Measurements from ENCODE around the gene CFAP221.
"Not testable (repeated sequence)": the region's sequence is repeated elsewhere in the genome, so short reads cannot be mapped to it uniquely, and the experiment has no call there.

Gene CFAP221

DNA sequence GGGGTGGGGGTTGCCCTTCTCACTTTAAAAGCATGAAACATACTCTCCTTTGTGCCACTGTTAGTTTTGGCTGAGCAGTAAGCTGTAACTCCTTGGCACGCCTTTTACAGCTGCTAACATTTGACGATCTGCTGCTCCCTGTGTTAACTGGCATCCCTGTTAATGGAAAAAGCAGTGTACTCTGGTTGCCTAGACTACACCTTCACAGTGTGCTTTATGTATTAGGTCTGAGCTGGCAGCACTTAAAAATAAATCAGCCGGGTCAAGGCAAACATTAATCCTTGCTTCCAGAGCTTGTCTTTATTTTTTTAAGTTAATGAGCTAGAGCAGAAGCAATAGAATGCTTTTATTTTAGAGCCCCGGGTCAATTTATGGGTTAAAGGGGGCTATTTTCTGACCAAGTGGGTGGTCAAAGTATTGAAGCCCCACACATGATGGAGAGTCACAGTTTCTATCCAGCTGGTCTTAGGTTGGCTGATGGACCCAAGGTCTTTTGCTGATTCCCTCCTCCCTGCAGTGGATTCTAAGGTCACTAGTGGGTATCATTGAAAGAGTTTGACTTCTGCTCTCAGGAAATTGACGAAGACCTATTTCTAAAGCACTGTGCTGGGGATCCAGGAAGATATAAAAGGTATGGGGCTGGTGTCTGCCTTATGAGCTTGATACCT lies 54.5 kb downstream of the CFAP221 start:
- no peaks in the 10 kb centered on the region for H3K27me3 ChIP-seq (replicated peaks; ENCODE audit: control insufficient read depth, insufficient read depth, low read length)
- no peak overlapping the region for H3K4me3 ChIP-seq (replicated peaks; ENCODE audit: low read depth, low read length)
- DNase-seq (ENCODE audit: extremely low read depth, insufficient read length): no peak
- no peaks in the 10 kb centered on the region for H3K36me3 ChIP-seq (ENCODE audit: control insufficient read depth, insufficient read depth, low read length)
- TF ChIP-seq, protein P1, sequence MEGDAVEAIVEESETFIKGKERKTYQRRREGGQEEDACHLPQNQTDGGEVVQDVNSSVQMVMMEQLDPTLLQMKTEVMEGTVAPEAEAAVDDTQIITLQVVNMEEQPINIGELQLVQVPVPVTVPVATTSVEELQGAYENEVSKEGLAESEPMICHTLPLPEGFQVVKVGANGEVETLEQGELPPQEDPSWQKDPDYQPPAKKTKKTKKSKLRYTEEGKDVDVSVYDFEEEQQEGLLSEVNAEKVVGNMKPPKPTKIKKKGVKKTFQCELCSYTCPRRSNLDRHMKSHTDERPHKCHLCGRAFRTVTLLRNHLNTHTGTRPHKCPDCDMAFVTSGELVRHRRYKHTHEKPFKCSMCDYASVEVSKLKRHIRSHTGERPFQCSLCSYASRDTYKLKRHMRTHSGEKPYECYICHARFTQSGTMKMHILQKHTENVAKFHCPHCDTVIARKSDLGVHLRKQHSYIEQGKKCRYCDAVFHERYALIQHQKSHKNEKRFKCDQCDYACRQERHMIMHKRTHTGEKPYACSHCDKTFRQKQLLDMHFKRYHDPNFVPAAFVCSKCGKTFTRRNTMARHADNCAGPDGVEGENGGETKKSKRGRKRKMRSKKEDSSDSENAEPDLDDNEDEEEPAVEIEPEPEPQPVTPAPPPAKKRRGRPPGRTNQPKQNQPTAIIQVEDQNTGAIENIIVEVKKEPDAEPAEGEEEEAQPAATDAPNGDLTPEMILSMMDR (IDR thresholded peaks at IDR 0.05; ENCODE audit: insufficient read depth, low read length, poor library complexity, severe bottlenecking): no peak

- Histone ChIP-seq H3K36me3 (ENCODE audit: control insufficient read depth, insufficient read depth, low read length) (no peaks in the 10 kb centered on the region), H3K27me3 (replicated peaks; ENCODE audit: control insufficient read depth, insufficient read depth, low read length) (no peaks in the 10 kb centered on the region), H3K4me3 (replicated peaks; ENCODE audit: low read depth, low read length) (no peak overlapping the region)
- no peak for DNase-seq (ENCODE audit: extremely low read depth, insufficient read length)
- TF ChIP-seq, protein P1 (IDR thresholded peaks at IDR 0.05; ENCODE audit: insufficient read depth, low read length, poor library complexity, severe bottlenecking): no peak
These were observed 55.1 kb downstream of the CFAP221 start for GRCh38 chr2:119599384-119599783.

- no peak for DNase-seq (ENCODE audit: extremely low read depth, insufficient read length)
- no peaks in the 10 kb centered on the region for H3K27me3 ChIP-seq (replicated peaks; ENCODE audit: control insufficient read depth, insufficient read depth, low read length)
These were observed 60.8 kb downstream of the CFAP221 start for GRCh38 chr2:119605096-119605495.

GRCh38 chr2:119606674-119607073 lies 62.4 kb downstream of the CFAP221 start:
- TF ChIP-seq, protein P1 (IDR thresholded peaks at IDR 0.05; ENCODE audit: insufficient read depth, low read length, poor library complexity, severe bottlenecking): no peak
- Histone ChIP-seq H3K27me3 (replicated peaks; ENCODE audit: control insufficient read depth, insufficient read depth, low read length) (no peaks in the 10 kb centered on the region), H3K36me3 (ENCODE audit: control insufficient read depth, insufficient read depth, low read length) (no peaks in the 10 kb centered on the region), H3K4me3 (replicated peaks; ENCODE audit: low read depth, low read length) (no peak overlapping the region)
- no peak for DNase-seq (ENCODE audit: extremely low read depth, insufficient read length)

More at GRCh38 chr2:119605096-119605495, 60.8 kb downstream of the CFAP221 start:
- no peak overlapping the region for H3K4me3 ChIP-seq (replicated peaks; ENCODE audit: low read depth, low read length)
- no peaks in the 10 kb centered on the region for H3K36me3 ChIP-seq (ENCODE audit: control insufficient read depth, insufficient read depth, low read length)
- TF ChIP-seq, protein P1 (IDR thresholded peaks at IDR 0.05; ENCODE audit: insufficient read depth, low read length, poor library complexity, severe bottlenecking): no peak

GRCh38 chr2:119608553-119608952 lies 64.3 kb downstream of the CFAP221 start:
- no peak overlapping the region for H3K4me3 ChIP-seq (replicated peaks; ENCODE audit: low read depth, low read length)
- TF ChIP-seq, protein P1 (IDR thresholded peaks at IDR 0.05; ENCODE audit: insufficient read depth, low read length, poor library complexity, severe bottlenecking): no peak
- H3K27me3 ChIP-seq (replicated peaks; ENCODE audit: control insufficient read depth, insufficient read depth, low read length): no peaks in the 10 kb centered on the region
- no peaks in the 10 kb centered on the region for H3K36me3 ChIP-seq (ENCODE audit: control insufficient read depth, insufficient read depth, low read length)
- no peak for DNase-seq (ENCODE audit: extremely low read depth, insufficient read length)

- Histone ChIP-seq H3K4me3 (replicated peaks; ENCODE audit: low read depth, low read length) (no peak overlapping the region), H3K27me3 (replicated peaks; ENCODE audit: control insufficient read depth, insufficient read depth, low read length) (no peaks in the 10 kb centered on the region), H3K36me3 (ENCODE audit: control insufficient read depth, insufficient read depth, low read length) (no peaks in the 10 kb centered on the region)
- DNase-seq (ENCODE audit: extremely low read depth, insufficient read length): no peak
- TF ChIP-seq, protein P1 (IDR thresholded peaks at IDR 0.05; ENCODE audit: insufficient read depth, low read length, poor library complexity, severe bottlenecking): no peak
These were observed 65.1 kb downstream of the CFAP221 start for GRCh38 chr2:119609337-119609736.

GRCh38 chr2:119614140-119614539 lies 69.9 kb downstream of the CFAP221 start:
- not testable (repeated sequence) for DNase-seq (ENCODE audit: extremely low read depth, insufficient read length); H3K27me3 ChIP-seq (replicated peaks; ENCODE audit: control insufficient read depth, insufficient read depth, low read length); H3K4me3 ChIP-seq (replicated peaks; ENCODE audit: low read depth, low read length); H3K36me3 ChIP-seq (ENCODE audit: control insufficient read depth, insufficient read depth, low read length)

All from GM06990 (cell line).